ENCODE data around the gene CALHM3.
"Not testable (repeated sequence)": the region's sequence is repeated elsewhere in the genome, so short reads cannot be mapped to it uniquely, and the experiment has no call there.

CALHM3 gene

DNA sequence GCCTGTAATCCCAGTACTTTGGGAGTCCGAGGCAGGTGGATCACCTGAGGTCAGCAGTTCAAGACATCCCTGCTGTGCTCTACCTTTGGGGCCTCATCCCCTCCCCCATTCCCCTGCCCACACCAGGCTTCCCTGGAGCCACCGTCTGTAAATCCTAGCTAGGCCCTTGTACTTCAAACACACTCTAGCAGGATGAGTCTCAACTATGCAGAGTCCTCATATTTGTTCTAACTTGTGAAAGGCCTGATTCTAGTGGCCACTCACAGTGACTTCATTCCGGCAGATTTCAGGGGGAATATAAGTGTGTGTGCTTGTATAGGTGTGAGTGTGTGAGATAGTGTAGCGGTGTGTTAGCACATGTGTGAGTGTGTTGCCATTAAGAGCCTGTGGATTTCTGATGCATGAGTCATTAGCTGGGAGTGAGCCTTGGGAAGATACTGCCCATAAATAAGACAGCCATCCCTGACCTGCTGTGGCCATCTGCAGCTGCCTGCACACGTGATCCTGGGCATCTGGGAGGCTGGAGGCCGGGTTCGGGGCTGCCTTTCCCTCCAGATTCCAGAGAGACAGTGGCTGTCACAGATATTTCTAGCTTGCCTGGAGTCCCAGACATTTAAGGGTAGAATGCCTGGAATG lies 12.8 kb upstream of the CALHM3 start:
- no peaks in the 10 kb centered on the region for H3K79me2 ChIP-seq (ENCODE audit: control insufficient read depth, insufficient read depth, low read length, poor library complexity)
- no peak overlapping the region for H2BK120ac ChIP-seq (ENCODE audit: insufficient read depth, low read length, poor library complexity)
- H3K4ac ChIP-seq (ENCODE audit: low read depth, low read length): no peak overlapping the region
- peaks cover 20% of the 10 kb centered on the region for H3K27me3 ChIP-seq (ENCODE audit: insufficient read depth, low read length)
- H4K91ac ChIP-seq (ENCODE audit: low read depth, low read length): no peak overlapping the region
- H4K12ac ChIP-seq (ENCODE audit: low read depth, low read length): no peak overlapping the region
- H3K4me3 ChIP-seq (ENCODE audit: low read depth, low read length): no peak overlapping the region
- H3K36me3 ChIP-seq (ENCODE audit: control insufficient read depth in 1 of 2, insufficient read depth in 2 of 2, low read length in 2 of 2): no peaks in the 10 kb centered on the region
- H3K4me2 ChIP-seq (ENCODE audit: low read length): no peak overlapping the region
- H4K8ac ChIP-seq (ENCODE audit: low read depth, low read length): no peak overlapping the region
- WGBS (ENCODE audit: extremely low coverage, insufficient coverage, insufficient read length): no CpG with 5 or more reads among the region's 7 CpGs
- DNase-seq: peak; percentile 94 to 95
- H2AFZ ChIP-seq (ENCODE audit: insufficient read depth, low read length, poor library complexity): no peak overlapping the region
- no peak overlapping the region for H2BK5ac ChIP-seq (ENCODE audit: low read depth, low read length, poor library complexity)
- no peak overlapping the region for H3K23ac ChIP-seq (ENCODE audit: low read length)
- no peak overlapping the region for H3K18ac ChIP-seq (ENCODE audit: low read length)
- H3K9ac ChIP-seq (ENCODE audit: low read length): no peak overlapping the region
- H3K4me1 ChIP-seq (ENCODE audit: control insufficient read depth in 1 of 2, insufficient read depth in 2 of 2, low read length in 2 of 2): peaks cover 23% of the 10 kb centered on the region in 2 experiments
- no peak overlapping the region for H2BK12ac ChIP-seq (ENCODE audit: low read length)
- no peak overlapping the region for H3K14ac ChIP-seq (ENCODE audit: low read length)
- H3K9me3 ChIP-seq (ENCODE audit: insufficient read depth, low read depth, low read length): no peaks in the 10 kb centered on the region
- H2AK5ac ChIP-seq (ENCODE audit: low read length): no peak overlapping the region
- H3K79me1 ChIP-seq (ENCODE audit: low read length): peaks cover 1% of the 10 kb centered on the region
- H3K27ac ChIP-seq (ENCODE audit: low read depth, low read length): no peak overlapping the region

DNA sequence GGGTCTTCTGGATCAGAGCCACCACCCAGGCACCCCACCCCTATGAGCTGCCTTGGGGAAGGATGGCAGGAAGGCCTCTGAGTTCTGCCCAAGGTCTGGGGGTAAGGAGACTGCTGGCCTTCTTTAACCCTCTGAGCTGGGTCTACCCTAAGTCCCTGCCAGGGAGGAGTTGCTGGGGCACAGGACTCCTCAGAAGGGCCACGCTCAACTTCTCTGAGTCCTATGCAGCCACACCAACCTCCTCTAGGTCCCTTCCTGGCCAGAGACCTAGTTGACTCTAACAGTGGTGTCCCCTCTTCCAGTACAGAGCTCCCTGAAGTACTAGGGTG lies 11.9 kb upstream of the CALHM3 start:
- H3K18ac ChIP-seq (ENCODE audit: low read length): no peak overlapping the region
- peak overlapping the region; percentile 9 for H3K9ac ChIP-seq (ENCODE audit: low read length)
- no peak overlapping the region for H3K23ac ChIP-seq (ENCODE audit: low read length)
- H3K4me1 ChIP-seq (ENCODE audit: control insufficient read depth in 1 of 2, insufficient read depth in 2 of 2, low read length in 2 of 2): peaks cover 23% of the 10 kb centered on the region in 2 experiments
- H3K79me2 ChIP-seq (ENCODE audit: control insufficient read depth, insufficient read depth, low read length, poor library complexity): no peaks in the 10 kb centered on the region
- no peak overlapping the region for H4K8ac ChIP-seq (ENCODE audit: low read depth, low read length)
- no peak overlapping the region for H2AK5ac ChIP-seq (ENCODE audit: low read length)
- H3K4me2 ChIP-seq (ENCODE audit: low read length): no peak overlapping the region
- no peak overlapping the region for H3K4me3 ChIP-seq (ENCODE audit: low read depth, low read length)
- no peak overlapping the region for H2AFZ ChIP-seq (ENCODE audit: insufficient read depth, low read length, poor library complexity)
- H3K36me3 ChIP-seq (ENCODE audit: control insufficient read depth in 1 of 2, insufficient read depth in 2 of 2, low read length in 2 of 2): no peaks in the 10 kb centered on the region
- H3K9me3 ChIP-seq (ENCODE audit: insufficient read depth, low read depth, low read length): no peaks in the 10 kb centered on the region
- no peak overlapping the region for H4K12ac ChIP-seq (ENCODE audit: low read depth, low read length)
- peaks cover 20% of the 10 kb centered on the region for H3K27me3 ChIP-seq (ENCODE audit: insufficient read depth, low read length)
- WGBS (ENCODE audit: extremely low coverage, insufficient coverage, insufficient read length): no CpG with 5 or more reads among the region's 1 CpG
- no peak overlapping the region for H2BK120ac ChIP-seq (ENCODE audit: insufficient read depth, low read length, poor library complexity)
- no peak overlapping the region for H3K27ac ChIP-seq (ENCODE audit: low read depth, low read length)
- DNase-seq: no peak
- no peak overlapping the region for H3K14ac ChIP-seq (ENCODE audit: low read length)
- no peak overlapping the region for H2BK12ac ChIP-seq (ENCODE audit: low read length)
- no peak overlapping the region for H4K91ac ChIP-seq (ENCODE audit: low read depth, low read length)
- no peak overlapping the region for H2BK5ac ChIP-seq (ENCODE audit: low read depth, low read length, poor library complexity)
- H3K79me1 ChIP-seq (ENCODE audit: low read length): peaks cover 1% of the 10 kb centered on the region
- no peak overlapping the region for H3K4ac ChIP-seq (ENCODE audit: low read depth, low read length)

DNA sequence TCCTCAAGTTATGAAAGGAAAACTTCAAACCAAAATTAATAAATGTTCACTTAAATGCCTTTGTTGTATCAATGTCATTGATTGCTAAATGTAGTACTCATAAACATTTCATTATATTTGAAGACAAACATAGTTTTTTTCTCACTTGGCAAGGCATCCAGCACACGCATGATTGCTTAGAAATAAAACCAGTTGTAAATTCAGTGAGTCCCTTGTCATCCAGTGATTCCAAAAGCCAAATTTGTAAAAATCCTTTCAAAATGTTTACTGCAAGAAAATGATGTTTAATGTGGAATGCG lies 8.3 kb upstream of the CALHM3 start:
- no peak overlapping the region for H2AFZ ChIP-seq (ENCODE audit: insufficient read depth, low read length, poor library complexity)
- no peaks in the 10 kb centered on the region for H3K79me1 ChIP-seq (ENCODE audit: low read length)
- no peaks in the 10 kb centered on the region for H3K27me3 ChIP-seq (ENCODE audit: insufficient read depth, low read length)
- no peak overlapping the region for H3K4me2 ChIP-seq (ENCODE audit: low read length)
- WGBS (ENCODE audit: extremely low coverage, insufficient coverage, insufficient read length): no CpG with 5 or more reads among the region's 2 CpGs
- H4K8ac ChIP-seq (ENCODE audit: low read depth, low read length): no peak overlapping the region
- H3K79me2 ChIP-seq (ENCODE audit: control insufficient read depth, insufficient read depth, low read length, poor library complexity): no peaks in the 10 kb centered on the region
- no peak overlapping the region for H3K4ac ChIP-seq (ENCODE audit: low read depth, low read length)
- H3K36me3 ChIP-seq (ENCODE audit: control insufficient read depth in 1 of 2, insufficient read depth in 2 of 2, low read length in 2 of 2): no peaks in the 10 kb centered on the region
- H3K23ac ChIP-seq (ENCODE audit: low read length): no peak overlapping the region
- H2BK5ac ChIP-seq (ENCODE audit: low read depth, low read length, poor library complexity): no peak overlapping the region
- no peak overlapping the region for H3K4me3 ChIP-seq (ENCODE audit: low read depth, low read length)
- peaks cover 9 to 11% of the 10 kb centered on the region in 2 experiments for H3K4me1 ChIP-seq (ENCODE audit: control insufficient read depth in 1 of 2, insufficient read depth in 2 of 2, low read length in 2 of 2)
- H2BK120ac ChIP-seq (ENCODE audit: insufficient read depth, low read length, poor library complexity): no peak overlapping the region
- H3K9ac ChIP-seq (ENCODE audit: low read length): no peak overlapping the region
- H3K14ac ChIP-seq (ENCODE audit: low read length): no peak overlapping the region
- H3K9me3 ChIP-seq (ENCODE audit: insufficient read depth, low read depth, low read length): no peaks in the 10 kb centered on the region
- H4K12ac ChIP-seq (ENCODE audit: low read depth, low read length): no peak overlapping the region
- H3K18ac ChIP-seq (ENCODE audit: low read length): no peak overlapping the region
- no peak overlapping the region for H2AK5ac ChIP-seq (ENCODE audit: low read length)
- no peak overlapping the region for H3K27ac ChIP-seq (ENCODE audit: low read depth, low read length)
- no peak for DNase-seq
- H4K91ac ChIP-seq (ENCODE audit: low read depth, low read length): no peak overlapping the region
- no peak overlapping the region for H2BK12ac ChIP-seq (ENCODE audit: low read length)

DNA sequence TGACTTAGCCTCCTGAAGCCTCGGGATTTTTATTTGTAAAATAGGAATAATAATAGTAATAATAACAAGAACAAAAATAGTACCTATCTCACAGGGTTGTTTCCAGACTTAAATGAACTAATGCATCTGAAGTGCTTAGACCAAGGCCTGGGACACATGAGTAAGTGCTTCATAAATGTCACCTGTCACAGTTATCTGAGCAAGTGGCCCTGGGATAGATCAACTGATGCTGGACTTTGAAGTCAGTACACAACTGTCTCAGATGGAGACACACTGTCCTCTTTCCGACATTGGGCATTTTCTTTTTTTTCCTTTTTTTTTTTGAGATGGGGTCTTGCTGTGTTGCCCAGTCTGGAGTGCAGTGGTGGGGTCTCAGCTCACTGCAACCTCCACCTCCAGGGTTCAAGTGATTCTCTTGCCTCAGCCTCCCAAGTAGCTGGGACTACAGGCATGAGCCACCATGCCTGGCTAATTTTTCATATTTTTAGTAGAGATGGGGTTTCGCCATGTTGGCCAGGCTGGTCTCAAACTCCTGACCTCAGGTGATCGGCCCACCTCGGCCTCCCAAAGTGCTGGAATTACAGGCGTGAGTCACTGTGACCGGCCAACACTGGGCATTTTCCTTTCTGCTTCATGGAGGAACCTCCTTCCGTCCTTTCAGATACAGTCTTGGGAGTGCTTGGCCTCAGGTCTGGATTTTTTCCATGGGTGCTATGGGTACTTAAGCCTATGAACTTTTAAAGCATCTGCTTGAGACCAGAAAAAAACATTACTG lies 7.8 kb upstream of the CALHM3 start:
- not testable (repeated sequence) for H3K9ac ChIP-seq (ENCODE audit: low read length); H3K79me1 ChIP-seq (ENCODE audit: low read length); H3K4me3 ChIP-seq (ENCODE audit: low read depth, low read length); H3K27me3 ChIP-seq (ENCODE audit: insufficient read depth, low read length); H2BK120ac ChIP-seq (ENCODE audit: insufficient read depth, low read length, poor library complexity); H3K4me1 ChIP-seq (ENCODE audit: control insufficient read depth in 1 of 2, insufficient read depth in 2 of 2, low read length in 2 of 2); H3K27ac ChIP-seq (ENCODE audit: low read depth, low read length); H2BK5ac ChIP-seq (ENCODE audit: low read depth, low read length, poor library complexity); H4K8ac ChIP-seq (ENCODE audit: low read depth, low read length); H4K91ac ChIP-seq (ENCODE audit: low read depth, low read length); H2AFZ ChIP-seq (ENCODE audit: insufficient read depth, low read length, poor library complexity); H4K12ac ChIP-seq (ENCODE audit: low read depth, low read length); H3K4me2 ChIP-seq (ENCODE audit: low read length); H3K9me3 ChIP-seq (ENCODE audit: insufficient read depth, low read depth, low read length); H2BK12ac ChIP-seq (ENCODE audit: low read length); H3K4ac ChIP-seq (ENCODE audit: low read depth, low read length); H3K36me3 ChIP-seq (ENCODE audit: control insufficient read depth in 1 of 2, insufficient read depth in 2 of 2, low read length in 2 of 2); H3K18ac ChIP-seq (ENCODE audit: low read length); H3K14ac ChIP-seq (ENCODE audit: low read length); H3K79me2 ChIP-seq (ENCODE audit: control insufficient read depth, insufficient read depth, low read length, poor library complexity); H3K23ac ChIP-seq (ENCODE audit: low read length); H2AK5ac ChIP-seq (ENCODE audit: low read length)
- DNase-seq: peak; percentile 24 to 38
- WGBS (ENCODE audit: extremely low coverage, insufficient coverage, insufficient read length): no CpG with 5 or more reads among the region's 8 CpGs
